Endothelial cell of umbilical vein (primary cell): Measurements from ENCODE around the gene MEF2D. TPM values are rescaled to one million over a fixed set of nuclear protein-coding genes. Genes with fewer than 3 reads are reported as not detected.

Source experiments
- BruUV-seq: library from RNA; stranded (reverse); fragments of 400-500 nt; replicated peaks from 2 replicates; lab custom pipeline; 2021; lab: Mats Ljungman, UMichigan
- CTCF ChIA-PET: fragments of 300-600, 350-600 bp; sonication (Branson Sonifier 250); formaldehyde crosslinking; loops from one replicate; lab custom pipeline; 2021; ENCODE audit warnings: antibody characterized with exemption, inconsistent platforms; lab: Charles Lee
- POLR2A ChIA-PET: fragments of 300-600, 350-600 bp; sonication (Branson Sonifier 250); formaldehyde crosslinking; loops from one replicate; lab custom pipeline; 2021; ENCODE audit warnings: antibody characterized with exemption, inconsistent platforms; lab: Charles Lee
- DNase-seq: peaks from one replicate; pipeline ENCODE4 v3.0.0-alpha.2; 2011; ENCODE audit warnings: low read depth, low spot score
- FAIRE-seq: peaks from 2 replicates; lab custom pipeline; 2011; peaks lifted over from hg19 to GRCh38; lab: Jason Lieb, UNC
- H2AFZ ChIP-seq: 2 replicates; pipeline ENCODE4 v1.6.0; 2012; ENCODE audit warnings: low read depth, low read length, control low read depth, inconsistent platforms
- H3K27ac ChIP-seq: 2 replicates; pipeline ENCODE4 v1.5.1; 2011; ENCODE audit warnings: low read depth, mild to moderate bottlenecking, control low read depth, low read length, moderate library complexity; ENCODE audit not compliant: insufficient read depth
- H3K27me3 ChIP-seq, 2 experiments: 2 replicates each; pipeline versions ENCODE4 v1.6.0 to v1.6.1; 2011; ENCODE audit warnings: low read length in 2 of 2, mixed read lengths in 1 of 2; ENCODE audit not compliant: control insufficient read depth in 2 of 2, insufficient read depth in 2 of 2
- H3K36me3 ChIP-seq, 2 experiments: 2 replicates in 1 of 2; 3 replicates in 1 of 2; pipeline ENCODE4 v1.5.1; 2011; ENCODE audit warnings: low read length in 2 of 2, mild to moderate bottlenecking in 1 of 2, moderate library complexity in 1 of 2; ENCODE audit not compliant: control insufficient read depth in 2 of 2, insufficient read depth in 2 of 2; ENCODE audit errors: extremely low read depth in 1 of 2
- H3K4me1 ChIP-seq: 3 replicates; pipeline ENCODE4 v1.5.1; 2011; ENCODE audit warnings: mild to moderate bottlenecking, low read length; ENCODE audit not compliant: control insufficient read depth, insufficient read depth; ENCODE audit errors: extremely low read depth
- H3K4me2 ChIP-seq: 2 replicates; pipeline ENCODE4 v1.6.1; 2011; ENCODE audit warnings: low read length, control low read depth, mixed read lengths; ENCODE audit not compliant: insufficient read depth
- H3K4me3 ChIP-seq, 3 experiments: fragments of 200-600 bp in 1 of 3; sonication (generic), shearing (Covaris generic) in 1 of 3; replicated peaks in 1 of 3; 2 replicates each; pipeline ENCODE4 v1.5.1; 2011 to 2016; ENCODE audit warnings: control low read depth in 3 of 3, low read length in 3 of 3, mild to moderate bottlenecking in 2 of 3, inconsistent platforms in 1 of 3, low read depth in 1 of 3, moderate library complexity in 1 of 3; ENCODE audit not compliant: insufficient read depth in 1 of 3
- H3K79me2 ChIP-seq: 2 replicates; pipeline ENCODE4 v1.6.0; 2012; ENCODE audit warnings: low read length, inconsistent platforms; ENCODE audit not compliant: control insufficient read depth, insufficient read depth
- H3K9ac ChIP-seq: replicated peaks from 2 replicates; pipeline ENCODE3; 2011; ENCODE audit warnings: low read length, control low read depth; ENCODE audit not compliant: insufficient read depth; ENCODE audit errors: extremely low read depth
- H3K9me1 ChIP-seq: replicated peaks from 3 replicates; pipeline ENCODE4 v1.6.0; 2011; ENCODE audit warnings: mild to moderate bottlenecking, low read length; ENCODE audit not compliant: control insufficient read depth, insufficient read depth; ENCODE audit errors: extremely low read depth
- H3K9me3 ChIP-seq: replicated peaks from 2 replicates; pipeline ENCODE4 v1.5.1; 2012; ENCODE audit warnings: low read length, inconsistent platforms; ENCODE audit not compliant: control insufficient read depth, insufficient read depth
- H4K20me1 ChIP-seq: replicated peaks from 2 replicates; pipeline ENCODE3; 2011; ENCODE audit warnings: mild to moderate bottlenecking, low read length; ENCODE audit not compliant: control insufficient read depth, insufficient read depth; ENCODE audit errors: extremely low read depth
- EZH2 ChIP-seq: IDR thresholded peaks from 2 replicates; pipeline ENCODE4 v1.6.1; 2012; ENCODE audit warnings: borderline replicate concordance, low read depth, mild to moderate bottlenecking, moderate library complexity, low read length, inconsistent platforms; ENCODE audit not compliant: severe bottlenecking
- FOS ChIP-seq: IDR thresholded peaks from 2 replicates; pipeline ENCODE4 v1.6.1; 2011; ENCODE audit warnings: mild to moderate bottlenecking, low read length, moderate library complexity, borderline replicate concordance; ENCODE audit not compliant: insufficient read depth
- GATA2 ChIP-seq: IDR thresholded peaks from 2 replicates; pipeline ENCODE4 v1.7.0; 2011; ENCODE audit warnings: low read depth, mild to moderate bottlenecking, moderate library complexity, mixed read lengths, low read length; ENCODE audit not compliant: insufficient read length, insufficient read depth
- JUN ChIP-seq: IDR thresholded peaks from 2 replicates; pipeline ENCODE4 v1.6.1; 2011; ENCODE audit warnings: borderline replicate concordance, low read depth; ENCODE audit not compliant: insufficient read length, insufficient read depth
- MYC ChIP-seq: IDR thresholded peaks from one replicate; pipeline ENCODE4 v1.6.1; 2011; ENCODE audit warnings: mild to moderate bottlenecking, low read depth, low read length
- POLR2A ChIP-seq: IDR thresholded peaks from 2 replicates; pipeline ENCODE4 v1.6.1; 2012; ENCODE audit warnings: low read depth, mild to moderate bottlenecking, control low read depth, low read length
- POLR2AphosphoS5 ChIP-seq: IDR thresholded peaks from 2 replicates; pipeline ENCODE4 v1.6.1; 2012; ENCODE audit warnings: low read depth, mild to moderate bottlenecking, control low read depth, low read length, moderate library complexity; ENCODE audit not compliant: insufficient read depth
- dilution Hi-C: fragments of 300-500 bp; cut with MboI; formaldehyde crosslinking; loops from one replicate; pipeline ENCODE4 v1.15.0; 2019; ENCODE audit warnings: low sequenced_read_pairs; ENCODE audit not compliant: extremely low pct_ligation_motif_present
- intact Hi-C: fragments of 100-400 bp; cut with micrococcal nuclease; formaldehyde crosslinking; loops from one replicate; pipeline ENCODE4 v1.10.0; 2022
- polyA plus RNA-seq, 4 experiments: library from polyadenylated mRNA; depleted of rRNA in 3 of 4; stranded (reverse) in 3 of 4; unstranded in 1 of 4; fragments of >200 nt; gene quantifications; 2 replicates each; pipeline versions ENCODE4 v1.2.1 to v1.2.3, GENCODE V29; 2011 to 2012; ENCODE audit warnings: missing spikeins in 1 of 4
- total RNA-seq: library from RNA; stranded (reverse); gene quantifications from 2 replicates; pipeline ENCODE4 v1.2.3, GENCODE V29; 2021
- TF ChIP-seq, protein P1 (sequence below): IDR thresholded peaks from 2 replicates; pipeline ENCODE4 v1.6.1; 2011; ENCODE audit not compliant: insufficient read depth, insufficient read length
- TF ChIP-seq, protein P2 (sequence below), 2 donors: IDR thresholded peaks; 1 replicate in 1 of 2; 2 replicates in 1 of 2; pipeline ENCODE4 v1.5.1; 2011; ENCODE audit warnings: low read length in 2 of 2, mild to moderate bottlenecking in 2 of 2, moderate library complexity in 2 of 2, control low read depth in 1 of 2, inconsistent platforms in 1 of 2, low read depth in 1 of 2; ENCODE audit not compliant: insufficient read depth in 1 of 2; ENCODE audit errors: extremely low read depth in 1 of 2

MEF2D gene
- total and polyA plus RNA-seq, 2 donors (not counting 3 experiments of a cell fraction or from before 2014, with no cell fraction given), result 45.4 to 52.2 TPM

DNA sequence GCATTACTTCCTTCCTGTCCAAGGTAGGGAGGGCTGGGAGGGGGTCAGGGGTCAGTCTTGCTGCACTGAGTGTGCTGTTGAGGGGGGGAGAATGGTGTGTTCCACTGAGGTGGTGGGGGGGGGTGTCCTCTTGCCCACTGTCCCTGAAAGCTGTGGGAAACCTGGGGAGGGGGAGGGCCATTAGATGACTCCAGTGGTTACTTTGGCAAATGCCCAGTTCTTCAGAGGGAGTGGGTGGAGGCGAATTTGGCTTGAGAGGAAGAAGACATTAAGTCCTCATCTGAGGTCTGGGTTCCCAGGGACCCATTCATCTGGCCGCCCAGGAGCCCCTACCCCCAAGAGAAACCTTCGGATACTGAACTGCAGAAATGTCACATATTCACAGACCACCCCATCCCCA, 36.2 kb downstream of the MEF2D start:
- no peak overlapping the region for H2AFZ ChIP-seq
- H3K4me3 ChIP-seq, result no peak overlapping the region
- FAIRE-seq (no peak), DNase-seq (no peak)
- H3K9me1 ChIP-seq, result no peaks in the 10 kb centered on the region
- no peak overlapping the region for H3K9ac ChIP-seq
- no peaks in the 10 kb centered on the region for H3K27me3 ChIP-seq
- no peak overlapping the region for H3K27ac ChIP-seq
- CTCF ChIA-PET, result no interaction called here
- H4K20me1 ChIP-seq, result no peaks in the 10 kb centered on the region
- no peak for TF ChIP-seq POLR2AphosphoS5
- TF ChIP-seq MYC, result no peak
- TF ChIP-seq JUN, result no peak
- no peak for TF ChIP-seq GATA2
- TF ChIP-seq, protein P1, sequence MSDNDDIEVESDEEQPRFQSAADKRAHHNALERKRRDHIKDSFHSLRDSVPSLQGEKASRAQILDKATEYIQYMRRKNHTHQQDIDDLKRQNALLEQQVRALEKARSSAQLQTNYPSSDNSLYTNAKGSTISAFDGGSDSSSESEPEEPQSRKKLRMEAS, result no peak
- TF ChIP-seq FOS, result no peak
- no peak for TF ChIP-seq POLR2A
- TF ChIP-seq, protein P2, sequence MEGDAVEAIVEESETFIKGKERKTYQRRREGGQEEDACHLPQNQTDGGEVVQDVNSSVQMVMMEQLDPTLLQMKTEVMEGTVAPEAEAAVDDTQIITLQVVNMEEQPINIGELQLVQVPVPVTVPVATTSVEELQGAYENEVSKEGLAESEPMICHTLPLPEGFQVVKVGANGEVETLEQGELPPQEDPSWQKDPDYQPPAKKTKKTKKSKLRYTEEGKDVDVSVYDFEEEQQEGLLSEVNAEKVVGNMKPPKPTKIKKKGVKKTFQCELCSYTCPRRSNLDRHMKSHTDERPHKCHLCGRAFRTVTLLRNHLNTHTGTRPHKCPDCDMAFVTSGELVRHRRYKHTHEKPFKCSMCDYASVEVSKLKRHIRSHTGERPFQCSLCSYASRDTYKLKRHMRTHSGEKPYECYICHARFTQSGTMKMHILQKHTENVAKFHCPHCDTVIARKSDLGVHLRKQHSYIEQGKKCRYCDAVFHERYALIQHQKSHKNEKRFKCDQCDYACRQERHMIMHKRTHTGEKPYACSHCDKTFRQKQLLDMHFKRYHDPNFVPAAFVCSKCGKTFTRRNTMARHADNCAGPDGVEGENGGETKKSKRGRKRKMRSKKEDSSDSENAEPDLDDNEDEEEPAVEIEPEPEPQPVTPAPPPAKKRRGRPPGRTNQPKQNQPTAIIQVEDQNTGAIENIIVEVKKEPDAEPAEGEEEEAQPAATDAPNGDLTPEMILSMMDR (IDR thresholded peaks at IDR 0.05; ENCODE audit: extremely low read depth in 1 of 2, insufficient read depth in 1 of 2, low read depth in 1 of 2, low read length in 2 of 2), result no peak
- no peak for TF ChIP-seq EZH2
- intact Hi-C loops, result no loop called here
- H3K4me1 ChIP-seq, result peaks cover 12% of the 10 kb centered on the region
- H3K4me2 ChIP-seq, result no peak overlapping the region
- H3K79me2 ChIP-seq, result no peaks in the 10 kb centered on the region
- H3K36me3 ChIP-seq, result peaks cover 4 to 25% of the 10 kb centered on the region in 2 experiments
- H3K9me3 ChIP-seq, result no peaks in the 10 kb centered on the region
- BruUV-seq, result no TSS peak
- dilution Hi-C loops, result no loop called here
- POLR2A ChIA-PET, result no interaction called here
